Thyroid gland (tissue), 4 donors: ENCODE results near the gene EIF4B. TPM values are rescaled to one million over a fixed set of nuclear protein-coding genes. Genes with fewer than 3 reads are reported as not detected.

ENCODE experiments used
- DNase-seq, 2 donors: peaks; one replicate each; pipeline ENCODE4 v3.0.0-alpha.2; 2019
- H3K27ac ChIP-seq, 3 donors: fragments of 200-600 bp; sonication (generic); 1 replicate in 2 of 3; 2 replicates in 1 of 3; pipeline ENCODE4 v1.5.1; 2016 to 2019; ENCODE audit warnings: mild to moderate bottlenecking in 1 of 3, moderate library complexity in 1 of 3
- H3K27me3 ChIP-seq: fragments of 200-600 bp; sonication (generic); one replicate; pipeline ENCODE4 v1.5.1; 2019
- H3K36me3 ChIP-seq, 2 donors: fragments of 200-600 bp; sonication (generic); one replicate each; pipeline ENCODE4 v1.5.1; 2016 to 2019
- H3K4me1 ChIP-seq, 2 donors: fragments of 200-600 bp; sonication (generic); one replicate each; pipeline ENCODE4 v1.5.1; 2017 to 2019
- H3K4me3 ChIP-seq, 3 donors: fragments of 200-600 bp; sonication (generic); replicated peaks in 1 of 3; 1 replicate in 2 of 3; 2 replicates in 1 of 3; pipeline ENCODE4 v1.5.1; 2016; ENCODE audit warnings: mild to moderate bottlenecking in 1 of 3
- H3K9me3 ChIP-seq: fragments of 200-600 bp; sonication (generic); one replicate; pipeline ENCODE4 v1.5.1; 2017
- CTCF ChIP-seq, 6 experiments: fragments of 200-600 bp in 3 of 6; fragments of 450-650 bp in 3 of 6; sonication (generic) in 3 of 6; IDR thresholded peaks; one replicate each; pipeline ENCODE4 v1.5.1; 2016 to 2019; ENCODE audit warnings: antibody characterized with exemption in 6 of 6, mild to moderate bottlenecking in 2 of 6, inconsistent platforms in 1 of 6, moderate library complexity in 1 of 6
- POLR2A ChIP-seq, 2 donors: fragments of 450-650 bp; IDR thresholded peaks; one replicate each; pipeline ENCODE4 v1.6.1; 2017; ENCODE audit warnings: antibody characterized with exemption in 2 of 2, mild to moderate bottlenecking in 2 of 2, moderate library complexity in 1 of 2
- WGBS, 2 donors: methylation state at CpG; one replicate each; pipeline ENCODE4 v1.1.5; 2017; 5-methylcytosine and 5-hydroxymethylcytosine counted together
- intact Hi-C: fragments of 100-400 bp; cut with DNase I; formaldehyde crosslinking; loops from one replicate; pipeline ENCODE4 v1.15.1; 2023
- total RNA-seq, 4 donors: library from RNA; depleted of rRNA; stranded (reverse); fragments of >200 nt; gene quantifications; one replicate each; pipeline ENCODE4 v1.2.3, GENCODE V29; 2016

EIF4B gene
- total RNA-seq, 4 donors from 2014 or later = 428 to 704 (median 567) TPM

DNA sequence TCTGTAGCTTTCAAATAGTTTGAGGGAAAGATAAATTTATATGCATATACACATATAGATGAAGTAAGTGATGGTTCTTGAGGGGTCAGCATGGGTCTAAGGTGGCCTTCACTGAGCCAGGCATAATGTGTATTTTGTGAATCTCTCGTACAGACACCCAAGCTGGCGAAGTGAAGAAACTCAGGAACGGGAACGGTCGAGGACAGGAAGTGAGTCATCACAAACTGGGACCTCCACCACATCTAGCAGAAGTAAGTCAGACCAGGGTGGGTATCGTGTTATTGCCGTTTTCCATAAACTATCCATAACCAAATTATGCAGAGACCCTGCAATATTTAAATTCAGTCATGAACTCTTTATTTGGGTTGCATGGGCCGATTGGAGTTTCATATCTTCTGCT is 28.2 kb downstream of the EIF4B start:
- H3K36me3 ChIP-seq = peaks cover 83 to 89% of the 10 kb centered on the region in 2 donors
- WGBS, 2 donors = 84 to 87% methylated on average over 8 of the region's 8 CpGs
- intact Hi-C loops = no loop called here
- H3K9me3 ChIP-seq = no peaks in the 10 kb centered on the region
- H3K27me3 ChIP-seq = no peaks in the 10 kb centered on the region
- H3K4me3 ChIP-seq = no peak overlapping the region
- peak overlapping the region in 1 of 3 donors; percentile 3 for H3K27ac ChIP-seq
- DNase-seq = no peak
- no peaks in the 10 kb centered on the region for H3K4me1 ChIP-seq
- TF ChIP-seq CTCF (IDR thresholded peaks at IDR 0.05) (no peak), POLR2A (IDR thresholded peaks at IDR 0.05) (no peak)

DNA sequence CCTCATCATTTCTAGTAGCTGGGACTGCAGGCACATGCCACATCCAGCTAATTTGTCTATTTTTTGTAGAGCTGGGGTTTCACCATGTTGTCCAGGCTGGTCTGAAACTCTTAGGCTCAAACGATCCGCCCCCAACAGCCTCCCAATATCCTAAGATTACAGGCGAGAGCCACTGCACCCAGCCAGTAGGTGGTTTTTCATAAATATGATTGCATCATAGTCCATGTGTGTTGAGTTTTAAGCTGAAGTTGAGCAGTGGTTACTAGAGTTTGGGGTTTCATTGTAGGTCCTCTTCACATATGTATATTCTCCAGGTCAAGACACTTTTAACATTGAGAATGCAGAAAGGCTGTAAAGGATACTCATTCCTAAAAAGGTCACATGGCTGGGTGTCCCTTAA is 30.5 kb downstream of the EIF4B start:
- no peaks in the 10 kb centered on the region for H3K4me1 ChIP-seq
- intact Hi-C loops = no loop called here
- no peak overlapping the region for H3K27ac ChIP-seq
- no peaks in the 10 kb centered on the region for H3K27me3 ChIP-seq
- H3K4me3 ChIP-seq = no peak overlapping the region
- TF ChIP-seq CTCF (IDR thresholded peaks at IDR 0.05) (no peak), POLR2A (IDR thresholded peaks at IDR 0.05) (no peak)
- peaks cover 77% of the 10 kb centered on the region in 2 donors for H3K36me3 ChIP-seq
- DNase-seq = no peak
- H3K9me3 ChIP-seq = no peaks in the 10 kb centered on the region
- WGBS, 2 donors = 93 to 100% methylated on average over 3 of the region's 3 CpGs

DNA sequence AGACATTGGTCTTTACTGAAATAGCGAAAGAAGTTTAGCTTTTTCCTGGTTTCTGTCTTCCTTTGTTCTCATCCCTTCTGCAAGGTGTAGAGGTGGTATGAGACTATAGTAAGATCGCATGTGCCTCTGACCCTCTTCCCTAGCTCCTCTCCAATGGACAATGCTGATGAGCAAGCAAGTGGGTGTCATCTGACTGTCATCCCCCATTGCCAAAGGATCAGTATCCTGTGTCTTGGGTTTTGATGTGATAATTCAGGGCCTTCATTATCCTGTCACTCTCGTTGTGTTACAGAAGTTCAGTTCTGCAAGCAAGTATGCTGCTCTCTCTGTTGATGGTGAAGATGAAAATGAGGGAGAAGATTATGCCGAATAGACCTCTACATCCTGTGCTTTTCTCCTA is 33.6 kb downstream of the EIF4B start:
- no peak for TF ChIP-seq POLR2A (IDR thresholded peaks at IDR 0.05)
- TF ChIP-seq CTCF (IDR thresholded peaks at IDR 0.05) = no peak
- Histone ChIP-seq H3K9me3 (no peaks in the 10 kb centered on the region), H3K4me3 (no peak overlapping the region), H3K36me3 (peaks cover 49 to 51% of the 10 kb centered on the region in 2 donors), H3K27me3 (no peaks in the 10 kb centered on the region), H3K27ac (peak overlapping the region in 1 of 3 donors; percentile 56), H3K4me1 (peaks cover 0 to 7% of the 10 kb centered on the region in 2 donors)
- WGBS, 2 donors = 79 to 89% methylated on average over 4 of the region's 4 CpGs
- intact Hi-C loops = no loop called here
- DNase-seq = no peak

DNA sequence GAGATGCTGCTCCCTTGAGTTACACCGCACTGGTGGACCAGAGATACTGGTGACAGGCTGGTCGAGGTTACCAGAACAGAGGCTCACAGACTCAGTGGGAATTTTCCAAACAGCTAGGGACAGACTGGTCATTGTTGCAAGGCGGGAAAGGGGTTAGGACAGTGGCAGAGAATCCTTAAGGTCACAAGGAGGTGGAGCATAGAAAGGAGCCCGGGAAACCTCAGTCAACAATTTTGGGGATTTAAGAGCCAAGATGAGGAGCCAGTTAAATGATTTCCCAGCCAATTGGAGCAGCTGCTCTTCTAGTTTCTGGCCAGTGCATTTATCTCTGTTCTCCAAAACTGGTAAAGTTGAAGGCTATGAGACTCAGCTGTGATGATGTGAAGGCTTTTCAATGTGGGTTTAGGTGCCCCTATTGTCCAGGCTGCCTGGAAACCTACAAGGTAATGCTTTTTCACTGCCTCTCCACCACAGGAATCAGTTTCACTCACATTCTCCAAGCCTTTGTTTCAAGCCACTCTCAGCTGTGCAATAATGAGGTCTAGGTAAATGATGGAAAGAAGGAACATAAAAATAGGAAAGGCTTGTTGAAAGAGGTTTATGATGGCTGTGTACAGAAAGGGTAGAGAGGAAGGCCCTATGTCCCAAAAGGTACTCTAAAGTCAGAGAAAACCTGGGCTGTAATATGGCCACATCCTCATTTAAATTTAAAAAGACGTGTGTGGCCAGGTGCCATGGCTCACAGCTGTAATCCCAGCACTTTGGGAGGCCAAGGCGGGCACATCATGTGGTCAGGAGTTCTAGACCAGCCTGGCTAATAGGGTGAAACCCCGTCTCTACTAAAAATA is 36.6 kb downstream of the EIF4B start:
- H3K9me3 ChIP-seq = no peaks in the 10 kb centered on the region
- no peak overlapping the region for H3K4me3 ChIP-seq
- DNase-seq = no peak
- H3K27ac ChIP-seq = peak overlapping the region in 1 of 3 donors; percentile 14
- peaks cover 8 to 26% of the 10 kb centered on the region in 2 donors for H3K4me1 ChIP-seq
- 82 to 86% methylated on average over 7 of the region's 7 CpGs for WGBS, 2 donors
- H3K27me3 ChIP-seq = no peaks in the 10 kb centered on the region
- TF ChIP-seq CTCF (IDR thresholded peaks at IDR 0.05) = no peak
- no peak for TF ChIP-seq POLR2A (IDR thresholded peaks at IDR 0.05)
- intact Hi-C loops = no loop called here
- H3K36me3 ChIP-seq = peaks cover 21 to 22% of the 10 kb centered on the region in 2 donors

DNA sequence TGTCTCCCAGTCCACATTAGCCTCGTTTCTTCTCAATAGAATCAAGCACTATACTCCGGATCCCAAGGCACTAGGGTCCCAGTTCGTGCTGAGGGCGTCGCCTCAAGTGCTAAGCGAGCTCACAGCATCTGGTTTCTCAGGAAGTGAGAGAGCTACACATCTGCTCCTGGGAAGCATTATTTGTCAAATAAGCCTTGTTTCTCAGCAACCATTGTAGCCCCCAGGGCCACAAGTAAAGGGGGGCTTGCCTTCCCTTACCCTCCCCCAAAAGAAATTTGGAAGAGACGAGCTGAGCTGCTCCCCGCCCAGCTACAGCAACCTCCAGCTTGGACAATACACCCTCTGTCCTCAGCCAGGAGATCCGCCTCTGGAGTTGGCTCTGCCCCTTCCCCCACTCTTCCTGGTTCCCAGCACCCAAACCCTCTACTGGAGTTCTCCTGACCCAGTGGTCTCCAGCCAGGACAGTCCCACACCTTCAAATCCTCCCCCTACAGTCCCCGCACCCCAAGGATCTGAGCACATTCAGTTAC is 37.9 kb downstream of the EIF4B start:
- Histone ChIP-seq H3K36me3 (peaks cover 9 to 13% of the 10 kb centered on the region in 2 donors), H3K27ac (peak overlapping the region in 2 of 3 donors; percentile 85 to 98), H3K27me3 (no peaks in the 10 kb centered on the region), H3K4me1 (peaks cover 21 to 39% of the 10 kb centered on the region in 2 donors), H3K9me3 (no peaks in the 10 kb centered on the region), H3K4me3 (no peak overlapping the region)
- intact Hi-C loops = no loop called here
- DNase-seq = no peak
- WGBS, 2 donors = 60 to 73% methylated on average over 9 to 10 of the region's 10 CpGs
- TF ChIP-seq POLR2A (IDR thresholded peaks at IDR 0.05) = no peak
- TF ChIP-seq CTCF (IDR thresholded peaks at IDR 0.05) = no peak
